Stimulated activated naive CD4-positive, alpha-beta T cell treated with Interleukin-2 at 50 U/mL for 16 hours (primary cell): ENCODE data around the gene HAAO.

ENCODE experiments used
- DNase-seq: peaks from one replicate; lab custom pipeline; 2025; lab: John Stamatoyannopoulos, UW

HAAO gene

DNA sequence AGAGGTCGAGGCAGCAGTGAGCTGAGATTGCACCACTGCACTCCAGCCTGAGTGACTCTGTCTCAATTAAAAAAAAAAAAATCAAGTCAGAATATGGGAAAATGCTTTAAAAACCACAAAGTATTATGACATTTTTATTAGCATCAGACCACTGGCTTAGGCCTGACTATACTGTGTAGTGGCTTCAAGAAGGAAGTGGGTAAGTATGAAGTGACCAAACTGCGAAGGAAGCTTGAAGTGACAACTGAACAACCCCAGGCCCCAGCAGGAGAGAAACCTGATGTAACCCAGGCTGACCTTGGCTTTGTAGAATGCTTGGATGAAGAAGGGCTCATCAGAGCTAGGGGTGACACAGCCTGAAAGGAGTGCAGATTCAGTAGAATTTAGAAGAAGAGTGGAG lies 21.4 kb upstream of the HAAO start:
- no peak for DNase-seq

DNA sequence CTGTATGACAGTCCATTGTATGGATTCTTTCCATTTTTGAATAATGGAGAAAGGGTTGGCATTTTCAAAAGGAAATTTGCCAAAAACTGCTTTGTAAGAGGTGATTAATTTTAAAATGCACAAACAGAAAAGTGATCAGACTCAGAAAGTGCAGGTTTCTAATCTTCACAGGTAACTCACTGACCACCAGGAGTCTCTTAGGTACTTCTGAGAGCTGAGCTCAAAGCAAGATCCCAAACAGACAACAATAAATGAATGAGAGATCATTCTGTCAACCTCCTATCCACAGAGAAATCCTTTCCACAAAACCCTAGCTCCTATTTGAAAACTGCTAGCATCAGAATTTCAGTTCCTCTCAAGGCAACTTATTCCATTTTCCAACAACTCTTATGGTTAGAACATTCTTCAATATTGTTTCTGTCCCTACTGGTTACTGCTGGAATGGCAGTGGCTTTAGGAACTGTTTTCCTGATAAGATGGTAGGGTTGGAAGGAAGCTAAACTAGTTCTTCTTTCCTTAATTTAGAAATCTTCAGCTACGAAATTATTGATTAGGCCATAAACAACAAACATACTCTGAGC lies 20.6 kb upstream of the HAAO start:
- DNase-seq, result no peak

DNA sequence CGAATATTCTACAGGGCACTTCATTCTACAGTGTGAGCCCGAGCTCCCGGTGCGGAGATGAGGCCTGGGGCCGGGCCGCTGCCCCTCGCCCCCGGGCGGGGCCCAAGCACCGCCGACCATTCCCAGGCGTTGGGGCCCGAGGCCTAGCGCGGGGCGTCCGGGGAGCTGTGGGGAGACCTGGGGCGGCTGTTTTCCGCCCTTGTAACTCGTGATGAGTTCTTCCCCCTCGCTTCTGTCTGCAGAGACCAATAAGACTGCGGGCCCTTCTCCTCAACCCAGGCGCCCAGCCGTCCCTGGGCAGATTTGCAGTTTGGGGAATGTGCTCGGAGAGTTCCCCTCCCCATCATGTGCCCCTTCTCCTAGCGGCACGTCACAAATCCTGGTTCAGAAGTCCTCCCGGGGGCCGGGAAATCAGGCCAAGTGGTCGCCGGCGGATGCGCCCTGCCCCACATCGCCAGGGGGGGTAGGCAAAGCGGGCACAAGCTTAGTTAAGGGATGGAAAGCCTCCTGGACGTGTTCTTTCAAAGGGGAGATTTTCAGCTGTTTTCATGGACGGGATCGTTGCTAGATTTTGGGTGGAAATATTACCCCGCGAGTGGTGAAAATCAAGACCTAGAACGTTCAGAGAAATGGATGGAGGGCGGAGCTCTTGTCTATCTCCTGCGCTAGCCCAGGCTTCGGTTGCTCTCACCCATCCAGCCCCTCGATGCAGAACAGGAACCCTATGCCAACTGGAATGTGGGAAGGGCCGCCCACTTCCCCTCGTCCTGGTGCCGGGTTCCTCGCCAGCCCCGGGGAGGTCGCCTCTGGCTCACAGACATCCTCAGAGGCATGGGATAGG lies 18.8 kb upstream of the HAAO start:
- peak; percentile 52 for DNase-seq

DNA sequence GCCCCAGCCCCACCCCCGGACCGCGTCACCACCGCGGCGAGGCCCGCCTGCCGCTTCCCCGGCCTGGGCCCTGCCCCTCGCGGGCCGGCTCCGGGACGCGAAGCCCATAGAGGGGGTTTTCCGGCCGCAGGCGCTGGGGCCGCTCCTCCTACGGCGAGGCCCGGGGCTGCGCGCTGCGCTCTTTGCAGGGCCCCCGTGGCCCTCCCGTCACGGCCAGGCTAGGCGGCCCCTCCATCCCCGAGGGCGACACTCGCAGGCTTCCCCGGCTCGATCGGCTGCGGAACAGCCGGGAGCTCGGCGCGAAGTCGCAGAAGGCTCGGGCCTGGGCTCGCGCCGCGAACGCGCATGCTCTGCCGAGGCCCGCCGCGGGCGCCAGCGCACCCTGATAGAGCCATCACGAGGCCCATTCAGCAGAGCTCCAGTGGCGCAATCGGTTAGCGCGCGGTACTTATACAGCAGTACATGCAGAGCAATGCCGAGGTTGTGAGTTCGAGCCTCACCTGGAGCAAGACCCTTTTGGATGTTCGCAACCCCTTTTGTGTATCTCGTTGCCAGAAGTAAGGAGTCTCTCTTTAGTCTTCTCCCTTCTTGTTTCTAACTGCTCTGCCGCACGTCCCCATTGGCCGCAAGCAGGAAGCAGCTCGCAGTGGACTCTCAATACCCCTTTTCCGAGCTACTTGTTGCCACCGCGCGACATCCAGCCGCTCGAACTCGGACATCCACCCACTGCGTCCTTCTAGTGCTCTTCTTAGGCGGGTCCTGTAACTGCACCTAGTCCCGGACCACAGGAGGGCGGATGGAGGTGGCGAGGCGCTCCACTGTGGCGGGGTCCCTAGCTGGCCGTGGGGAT lies 18.0 kb upstream of the HAAO start:
- DNase-seq, result peak; percentile 91

DNA sequence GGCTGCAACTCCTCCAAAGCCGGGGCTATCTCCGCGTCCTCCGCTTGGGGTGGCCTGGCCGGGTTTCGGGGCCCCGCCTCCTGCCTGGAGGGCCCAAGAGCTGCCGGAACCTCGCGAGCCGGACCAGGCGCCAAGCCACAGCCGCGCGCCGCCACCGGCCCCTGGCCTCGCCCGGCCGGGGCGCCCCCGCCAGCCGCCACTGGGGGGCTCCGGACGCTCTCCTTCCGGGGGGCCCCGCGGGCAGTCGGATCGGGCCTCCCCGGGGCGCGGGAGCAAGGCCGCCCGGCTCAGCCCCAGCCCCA lies 17.4 kb upstream of the HAAO start:
- DNase-seq, result peak; percentile 70

DNA sequence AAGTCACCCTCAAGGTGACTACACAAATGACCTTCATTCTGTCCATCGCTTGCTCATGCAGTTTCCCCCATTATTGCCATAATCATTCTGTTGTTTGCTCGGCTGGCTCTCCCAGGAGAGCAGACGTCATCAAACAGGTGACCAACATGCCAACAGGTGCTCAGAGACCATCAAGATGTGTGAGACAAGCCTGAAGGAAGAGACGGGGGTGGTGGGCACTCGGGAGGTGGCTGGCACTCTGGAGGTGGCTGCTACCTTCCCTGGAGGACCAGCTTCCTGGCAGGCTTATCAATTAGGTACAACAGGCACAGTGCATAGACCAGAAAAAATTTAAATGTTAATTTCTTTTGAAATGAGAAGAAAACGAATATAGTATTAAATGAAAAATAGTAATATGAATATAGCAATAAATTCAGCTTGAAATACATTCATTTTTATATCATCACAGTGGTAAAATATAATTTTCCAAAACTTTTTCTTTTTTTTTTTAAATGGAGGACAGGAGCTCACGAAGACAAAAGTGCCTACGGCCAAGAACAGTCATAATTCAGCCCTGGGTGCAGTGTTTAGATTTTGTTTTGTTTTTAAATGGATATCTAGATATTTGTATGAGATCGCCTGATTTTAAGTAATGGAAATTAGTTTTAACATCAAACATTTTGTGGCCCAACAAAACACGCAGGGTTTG lies 16.9 kb upstream of the HAAO start:
- DNase-seq, result no peak

DNA sequence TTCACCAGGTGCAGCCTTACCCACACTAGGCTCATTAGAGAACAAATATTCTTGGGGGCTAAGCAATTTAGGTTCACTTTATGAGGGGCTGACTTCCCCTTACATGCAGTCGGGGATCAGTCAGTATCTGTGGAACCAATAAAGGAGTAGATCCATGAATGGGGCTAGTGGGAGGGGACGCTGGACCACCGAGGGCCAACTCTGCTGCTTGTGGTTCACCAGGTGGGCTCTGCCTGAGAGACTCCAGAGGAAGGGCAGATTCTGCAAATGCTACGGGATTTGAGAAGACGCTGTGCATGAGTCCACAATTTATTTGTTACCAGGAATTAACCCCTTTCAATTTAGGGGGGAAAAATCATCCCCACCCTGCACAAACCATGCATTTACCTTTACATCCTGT lies 15.9 kb upstream of the HAAO start:
- no peak for DNase-seq

DNA sequence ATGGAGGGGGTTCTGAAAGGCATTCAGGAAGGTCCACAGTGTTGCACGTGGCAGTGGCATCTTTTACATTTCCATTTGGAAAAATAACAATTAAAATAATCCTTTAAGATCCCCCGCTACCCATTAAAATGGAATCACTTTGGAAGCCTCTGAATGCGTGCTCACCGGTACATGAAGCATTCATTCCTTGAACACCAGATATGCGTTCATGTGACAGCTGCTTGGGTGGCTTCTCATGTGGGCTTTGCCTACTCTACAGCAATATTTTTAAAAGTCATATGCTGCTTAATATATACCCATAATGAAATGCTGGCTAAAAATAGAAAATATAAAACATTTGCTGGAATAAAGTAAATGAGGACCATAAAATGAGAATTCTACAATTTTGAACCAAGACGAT lies 14.4 kb upstream of the HAAO start:
- no peak for DNase-seq

DNA sequence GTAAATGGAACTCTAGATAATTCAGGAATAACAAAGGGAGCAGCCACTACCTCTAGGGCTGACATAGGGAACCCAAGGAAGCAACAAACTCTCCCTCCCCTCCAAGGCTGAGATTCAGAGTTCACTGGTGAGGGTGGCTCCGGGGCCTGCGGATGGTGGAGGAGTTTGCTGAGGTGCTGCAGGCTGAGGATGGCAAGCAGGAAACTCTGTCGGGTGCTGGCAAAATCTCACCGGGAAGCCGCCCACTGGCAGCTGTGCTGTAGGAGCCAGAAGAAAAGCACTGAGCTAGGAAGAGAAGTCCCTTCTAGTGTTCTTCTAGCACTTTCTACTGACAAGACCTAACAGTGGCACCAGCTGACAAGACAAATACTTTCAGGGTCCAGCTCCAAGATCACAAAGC lies 12.5 kb upstream of the HAAO start:
- DNase-seq, result no peak

DNA sequence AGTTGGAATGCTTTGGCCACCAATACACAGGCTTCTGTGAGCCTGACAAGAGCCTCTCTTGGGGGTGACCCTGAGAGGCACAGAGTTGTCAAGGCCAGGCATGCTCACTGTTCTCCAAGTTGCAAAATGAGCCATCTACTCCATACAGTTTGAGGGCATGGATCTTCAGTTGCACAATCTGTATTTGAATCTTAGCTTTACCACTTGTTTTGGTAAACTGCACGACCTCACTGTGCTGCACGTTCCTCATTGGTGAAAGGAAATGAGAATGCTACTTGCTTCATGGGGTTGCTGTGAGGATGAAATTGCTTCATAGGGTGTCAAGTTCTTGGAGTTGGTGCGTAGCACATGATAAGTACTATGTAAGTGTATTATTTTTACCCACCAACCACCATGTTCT lies 12.0 kb upstream of the HAAO start:
- no peak for DNase-seq

DNA sequence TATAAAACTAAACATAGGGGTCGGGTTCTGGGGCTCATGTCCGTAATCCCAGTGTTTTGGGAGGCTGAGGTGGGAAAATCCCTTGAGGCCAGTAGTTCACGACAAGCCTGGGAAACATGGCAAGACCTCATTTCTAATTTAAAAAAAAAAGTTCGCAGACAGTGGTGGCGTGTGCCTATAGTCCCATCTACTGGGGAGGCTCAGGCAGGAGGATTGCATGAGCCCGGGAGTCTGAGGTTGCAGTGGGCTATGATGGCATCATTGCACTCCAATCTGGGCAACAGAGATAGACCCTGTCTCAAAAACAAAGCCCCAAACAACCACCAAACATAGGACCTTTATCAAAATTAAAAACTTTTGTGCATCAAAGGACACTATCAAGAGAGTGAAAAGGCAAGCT lies 9.8 kb upstream of the HAAO start:
- no peak for DNase-seq

DNA sequence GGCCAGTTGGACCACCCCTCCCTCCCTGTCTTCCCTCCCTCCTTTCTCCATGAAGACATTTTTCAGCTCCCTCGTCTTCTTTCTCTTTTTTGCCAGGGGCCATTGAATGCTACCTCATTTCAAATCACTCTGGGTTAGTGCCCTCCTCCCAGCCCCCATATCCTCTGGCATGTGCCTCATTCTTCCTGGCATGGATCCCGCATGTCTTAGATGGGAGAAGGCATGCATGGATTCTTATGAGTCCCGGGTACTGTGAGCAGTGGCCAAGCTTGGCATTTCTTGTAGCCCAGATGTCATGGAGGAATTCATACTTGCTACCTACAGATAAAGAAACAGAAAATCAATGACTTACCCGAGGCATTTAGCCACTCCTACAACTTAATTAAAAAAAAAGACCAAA lies 9.0 kb upstream of the HAAO start:
- DNase-seq, result no peak

DNA sequence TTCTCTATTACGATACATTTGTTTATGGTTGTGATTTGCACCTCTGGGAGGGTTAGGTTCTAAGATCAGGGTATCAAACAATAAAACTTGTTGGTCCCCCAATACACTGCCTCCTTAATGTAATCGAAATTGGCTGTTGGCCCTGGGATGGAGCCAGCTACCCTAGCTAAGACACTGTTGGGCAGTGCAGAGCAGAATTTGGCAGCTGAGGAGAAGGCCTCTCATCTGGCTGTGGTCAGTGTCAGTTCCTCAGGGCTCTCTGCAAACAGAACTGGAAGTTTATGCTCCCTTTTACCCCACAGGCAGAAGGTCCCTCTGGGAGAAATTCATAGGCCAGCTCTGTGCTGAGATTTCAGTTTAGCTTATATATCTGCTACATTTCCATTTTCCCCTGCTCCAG lies 8.6 kb upstream of the HAAO start:
- DNase-seq, result no peak

DNA sequence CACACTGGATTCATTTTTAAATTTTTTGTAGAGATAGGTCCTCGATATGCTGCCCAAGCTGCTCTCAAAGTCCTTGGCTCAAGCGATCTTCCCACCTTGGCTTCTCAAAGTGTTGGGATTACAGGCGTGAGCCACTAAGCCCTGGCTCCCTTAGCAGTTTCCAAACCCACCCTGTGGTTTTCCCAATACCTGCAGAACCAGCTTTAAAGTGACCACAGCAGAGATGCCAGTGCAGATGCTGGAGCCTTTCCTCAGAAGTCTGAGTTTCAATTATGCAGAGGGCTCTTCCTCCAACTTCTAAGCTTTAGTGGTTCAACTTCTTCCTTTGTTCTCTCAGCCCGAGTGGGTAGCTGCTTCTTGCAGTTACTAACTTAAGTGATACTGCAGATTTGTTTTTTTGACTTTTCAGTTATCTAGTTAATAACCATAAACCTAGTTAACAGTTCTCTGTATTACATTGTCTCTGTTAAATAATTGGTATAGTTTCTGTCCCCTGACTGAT lies 8.1 kb upstream of the HAAO start:
- DNase-seq, result no peak

DNA sequence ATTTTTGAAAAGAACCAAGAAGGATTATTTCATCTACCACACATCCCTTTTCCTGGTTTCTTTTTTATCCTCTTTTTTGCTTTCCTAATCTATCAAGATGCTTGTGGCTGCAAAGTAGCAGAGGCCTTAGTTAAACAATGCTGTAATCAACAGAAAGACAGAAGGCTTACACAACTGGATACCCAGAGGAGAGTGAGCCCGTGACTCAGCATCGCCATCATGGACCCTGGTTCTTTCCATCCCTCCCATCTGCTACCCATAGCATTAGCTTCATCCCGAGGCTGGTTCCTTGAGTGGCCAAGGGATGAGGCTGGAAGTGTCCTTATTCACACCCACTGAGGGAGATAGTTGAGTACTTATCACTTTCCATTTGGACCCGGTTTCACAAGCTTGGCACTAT lies 7.5 kb upstream of the HAAO start:
- no peak for DNase-seq

DNA sequence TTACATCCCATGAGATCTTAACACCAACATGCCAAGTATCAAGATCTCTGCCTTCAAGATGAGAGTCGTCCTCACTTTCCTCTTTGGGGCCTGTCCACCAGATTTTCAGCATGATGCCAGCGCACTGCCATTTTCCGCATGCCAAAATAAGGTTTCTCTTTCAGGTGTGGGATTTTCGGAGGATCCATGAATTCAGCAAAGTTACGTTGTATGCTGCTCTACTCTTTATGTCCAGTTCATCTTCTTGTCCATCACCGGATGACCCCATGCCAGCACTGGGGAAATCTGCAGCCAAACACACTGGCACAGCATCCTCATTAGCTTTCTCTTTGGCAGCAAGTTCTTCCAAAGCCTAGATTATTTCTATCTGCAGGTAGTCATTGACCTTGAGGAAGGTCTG lies 4.9 kb upstream of the HAAO start:
- DNase-seq, result no peak

DNA sequence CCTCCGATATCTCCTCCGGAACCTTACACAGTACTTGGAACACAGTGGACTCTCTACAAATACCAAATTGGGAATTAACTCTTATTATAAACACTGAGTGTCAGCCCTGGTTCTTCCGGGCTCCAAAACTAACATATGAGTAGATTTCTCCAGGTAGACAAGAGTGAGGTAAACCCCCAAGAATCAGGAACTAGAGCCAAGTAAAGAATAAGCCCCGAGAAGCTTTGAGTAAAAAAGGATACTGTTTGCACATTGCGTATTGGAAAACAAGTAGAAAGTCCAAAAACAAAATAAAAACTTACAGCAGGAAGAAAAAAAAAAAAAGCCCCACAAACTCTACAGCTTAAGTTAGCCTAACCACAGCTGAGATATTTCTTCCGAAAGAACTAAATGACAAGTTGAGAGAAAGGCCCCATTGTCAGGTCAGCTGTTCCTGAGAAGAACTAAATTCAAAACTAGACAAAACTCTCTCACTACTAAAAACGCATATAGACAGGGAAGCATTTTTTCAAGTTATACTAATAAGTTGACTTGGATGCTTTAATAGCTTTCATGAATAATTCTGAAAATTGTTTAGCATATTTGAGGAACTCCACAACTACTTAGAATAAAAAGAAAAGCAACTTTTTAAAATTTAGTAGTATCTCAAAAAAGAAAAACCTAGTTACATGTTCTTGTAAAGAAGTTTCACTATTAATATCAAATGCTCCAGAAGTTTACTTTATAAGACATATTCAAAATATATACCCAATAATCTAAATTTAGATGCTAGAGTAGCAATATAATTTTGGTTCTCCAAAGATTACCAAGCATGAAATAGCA lies 4.3 kb upstream of the HAAO start:
- no peak for DNase-seq

DNA sequence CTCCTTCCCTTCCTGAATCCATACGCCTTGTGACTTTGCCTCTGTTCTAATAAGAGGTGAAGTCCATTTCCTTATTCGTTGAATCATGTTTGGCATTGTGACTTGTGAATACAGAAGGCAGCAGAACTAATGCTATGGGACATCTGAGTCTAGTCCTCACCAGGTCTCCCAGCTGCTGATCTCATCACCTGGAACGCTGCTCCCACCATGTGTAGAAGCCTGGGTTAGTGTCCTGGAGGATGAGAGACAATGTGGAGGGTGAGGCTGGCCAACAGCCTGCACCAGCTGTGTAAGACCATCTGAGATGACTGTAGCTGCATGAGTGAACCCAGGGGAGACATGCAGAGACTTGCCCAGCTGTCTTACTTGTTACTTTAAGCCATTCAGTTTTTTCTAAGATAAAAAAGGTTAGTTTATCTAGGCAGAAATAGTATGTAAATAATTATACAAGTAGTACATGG lies 3.5 kb upstream of the HAAO start:
- no peak for DNase-seq

DNA sequence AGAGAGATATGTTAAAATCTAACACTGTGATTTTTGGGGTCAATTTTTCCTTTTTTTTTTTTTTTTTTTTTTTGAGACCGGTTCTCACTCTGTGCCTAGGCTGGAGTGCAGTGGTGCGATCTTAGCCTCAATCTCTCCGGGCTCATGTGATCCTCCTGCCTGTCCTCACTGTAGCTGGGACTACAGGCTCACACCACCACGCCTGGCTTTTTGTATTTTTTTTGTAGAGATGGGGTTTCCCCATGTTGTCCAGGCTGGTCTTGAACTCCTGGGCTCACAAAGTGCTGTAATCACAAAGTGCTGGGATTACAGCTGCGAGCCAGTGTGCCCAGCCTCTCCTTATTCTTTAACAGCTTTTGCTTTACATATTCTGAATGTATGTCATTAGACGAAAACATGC lies 2.9 kb upstream of the HAAO start:
- no peak for DNase-seq

DNA sequence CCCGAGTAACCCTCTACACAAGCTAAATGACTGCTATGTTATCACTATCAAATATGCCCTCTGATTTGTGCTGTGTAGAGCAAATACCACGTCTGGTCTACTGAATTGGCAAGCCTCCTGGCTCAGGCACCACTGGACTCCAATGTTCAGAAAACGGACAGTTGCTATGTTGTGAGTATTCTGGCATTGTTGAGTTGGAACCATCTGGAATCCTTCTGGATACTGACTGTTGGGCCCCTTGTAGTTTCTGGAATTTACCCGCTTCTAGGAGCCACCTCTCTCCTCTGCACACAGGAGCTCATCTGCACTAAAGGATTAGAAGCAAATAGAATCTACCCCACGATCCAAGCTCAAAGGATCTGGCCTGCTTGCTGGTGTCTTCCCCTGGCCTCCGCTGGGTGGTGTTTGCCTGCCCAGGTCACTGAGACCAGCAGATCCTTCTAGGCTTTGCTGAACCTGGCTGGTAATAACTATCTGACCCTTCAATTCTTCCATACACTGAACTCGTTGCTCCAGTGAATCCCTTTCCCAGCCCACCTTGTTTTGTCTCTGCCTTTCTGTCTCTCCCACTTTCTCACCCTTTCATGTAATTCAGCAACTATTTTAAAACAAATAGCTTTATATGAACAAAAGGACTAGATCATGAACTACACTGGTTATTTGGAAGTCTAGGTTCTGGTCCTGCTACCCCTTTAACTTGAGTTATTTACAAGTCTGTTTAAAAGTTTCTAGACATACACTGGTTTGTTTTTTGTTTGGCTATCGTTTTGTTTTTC lies 2.1 kb upstream of the HAAO start:
- no peak for DNase-seq
